K562 (cell line): ENCODE measurements around the gene INCA1. TPM values are rescaled to one million over a fixed set of nuclear protein-coding genes. Genes with fewer than 3 reads are reported as not detected.

Experiments used
- ATAC-seq: fragments of 200-7000 bp; cut with Tn5 transposase; 3 replicates; pipeline ENCODE4 v1.9.1; 2020; ENCODE audit warnings: moderate library complexity
- BruUV-seq: library from RNA; stranded (reverse); fragments of 400-500 nt; replicated peaks from 2 replicates; lab custom pipeline; 2021; lab: Mats Ljungman, UMichigan
- CTCF ChIA-PET: fragments of 300-600 bp; formaldehyde crosslinking; extraction: SDS; loops from one replicate; lab custom pipeline; 2021; ENCODE audit warnings: low intra/inter-chr PET ratio; lab: Yijun Ruan, JAX
- POLR2A ChIA-PET: fragments of 300-600, 350-650 bp; sonication (Branson Sonifier 250); formaldehyde crosslinking; extraction: SDS; loops from one replicate; lab custom pipeline; 2021; ENCODE audit warnings: antibody characterized with exemption, inconsistent platforms; lab: Yijun Ruan, JAX
- DNase-seq, 4 experiments: peaks; one replicate each; pipeline versions ENCODE4 v3.0.0 to v3.0.0-alpha.2; 2011 to 2018; ENCODE audit warnings: low spot score in 3 of 4, mixed read lengths in 3 of 4; ENCODE audit errors: extremely low read depth in 1 of 4
- FAIRE-seq: peaks from 2 replicates; lab custom pipeline; 2011; peaks lifted over from hg19 to GRCh38; lab: Jason Lieb, UNC
- H2AFZ ChIP-seq: 2 replicates; pipeline ENCODE4 v1.6.0; 2011; ENCODE audit warnings: low read depth, low read length, control low read depth, inconsistent platforms
- H3K27ac ChIP-seq: fragments of 200-600 bp; 3 replicates; pipeline ENCODE4 v1.8.0; 2011; ENCODE audit warnings: low read depth, mild to moderate bottlenecking, control low read depth, inconsistent platforms, low read length, moderate library complexity, mixed read lengths; ENCODE audit errors: extremely low read depth
- H3K27me3 ChIP-seq, 2 experiments: fragments of 300-600 bp in 1 of 2; 2 replicates in 1 of 2; 3 replicates in 1 of 2; pipeline versions ENCODE4 v1.6.0 to v1.8.0; 2011; ENCODE audit warnings: inconsistent platforms in 2 of 2, low read length in 2 of 2, mild to moderate bottlenecking in 1 of 2, mixed read lengths in 1 of 2, moderate library complexity in 1 of 2; ENCODE audit not compliant: control insufficient read depth in 2 of 2, insufficient read depth in 2 of 2
- H3K36me3 ChIP-seq: fragments of 300-600 bp; 3 replicates; pipeline ENCODE4 v1.8.0; 2011; ENCODE audit warnings: mild to moderate bottlenecking, low read length, inconsistent platforms; ENCODE audit not compliant: control insufficient read depth, insufficient read depth
- H3K4me1 ChIP-seq, 2 experiments: fragments of 200-600 bp in 1 of 2; replicated peaks in 1 of 2; 2 replicates in 1 of 2; 3 replicates in 1 of 2; pipeline versions ENCODE4 v1.5.1 to v1.8.0; 2011; ENCODE audit warnings: inconsistent platforms in 2 of 2, low read length in 2 of 2, mild to moderate bottlenecking in 1 of 2, mixed read lengths in 1 of 2, moderate library complexity in 1 of 2; ENCODE audit not compliant: control insufficient read depth in 2 of 2, insufficient read depth in 2 of 2
- H3K4me2 ChIP-seq: 2 replicates; pipeline ENCODE4 v1.6.1; 2011; ENCODE audit warnings: low read length, control low read depth, inconsistent platforms, mixed read lengths; ENCODE audit not compliant: insufficient read depth
- H3K4me3 ChIP-seq: fragments of 200-600 bp; sonication (generic), shearing (Covaris generic); 2 replicates; pipeline ENCODE4 v1.5.1; 2016; ENCODE audit warnings: control low read depth, inconsistent platforms
- H3K79me2 ChIP-seq: fragments of 200-600 bp; 3 replicates; pipeline ENCODE4 v1.8.0; 2011; ENCODE audit warnings: low read length, inconsistent platforms; ENCODE audit not compliant: control insufficient read depth, insufficient read depth
- H3K9ac ChIP-seq, 2 experiments: 2 replicates each; pipeline versions ENCODE4 v1.6.0 to v1.6.1; 2011; ENCODE audit warnings: low read depth in 2 of 2, low read length in 2 of 2, control low read depth in 1 of 2, inconsistent platforms in 1 of 2, mild to moderate bottlenecking in 1 of 2, mixed read lengths in 1 of 2; ENCODE audit not compliant: insufficient read depth in 1 of 2
- H3K9me1 ChIP-seq: one replicate; pipeline ENCODE4 v1.6.0; 2011; ENCODE audit warnings: inconsistent platforms, mild to moderate bottlenecking, low read length, moderate library complexity; ENCODE audit not compliant: control insufficient read depth, insufficient read depth
- H3K9me3 ChIP-seq: replicated peaks from 2 replicates; pipeline ENCODE4 v1.5.1; 2011; ENCODE audit warnings: low read depth, low read length, inconsistent platforms; ENCODE audit not compliant: control insufficient read depth, insufficient read depth
- H4K20me1 ChIP-seq: replicated peaks from 2 replicates; pipeline ENCODE4 v1.6.1; 2011; ENCODE audit warnings: low read length, inconsistent platforms, mixed read lengths; ENCODE audit not compliant: control insufficient read depth, insufficient read depth
- ATF3 ChIP-seq, 2 experiments: fragments of 450-650 bp in 1 of 2; sonication (generic) in 1 of 2; formaldehyde crosslinking in 1 of 2; IDR thresholded peaks in 1 of 2; conservative IDR thresholded peaks in 1 of 2; 2 replicates each; pipeline versions ENCODE4 v1.6.1 to v1.8.1; 2016 to 2023; ENCODE audit warnings: mild to moderate bottlenecking in 2 of 2, moderate library complexity in 2 of 2, inconsistent platforms in 1 of 2, missing genetic modification reagents in 1 of 2
- CBFA2T3 ChIP-seq: fragments of 450-650 bp; IDR thresholded peaks from 2 replicates; pipeline ENCODE4 v1.6.1; 2017
- CBX1 ChIP-seq: sonication (generic); IDR thresholded peaks from 2 replicates; pipeline ENCODE4 v1.6.1; 2016; ENCODE audit warnings: antibody characterized with exemption, low read depth, mild to moderate bottlenecking
- CHCHD3 ChIP-seq: fragments of 250-450 bp; sonication (Bioruptor Pico); IDR thresholded peaks from 2 replicates; pipeline ENCODE4 v2.1.2; 2022; ENCODE audit warnings: mild to moderate bottlenecking
- ESRRA ChIP-seq: fragments of 450-650 bp; IDR thresholded peaks from 2 replicates; pipeline ENCODE4 v1.6.1; 2014; ENCODE audit warnings: low read depth, mild to moderate bottlenecking, moderate library complexity, borderline replicate concordance
- HDAC1 ChIP-seq, 2 experiments: fragments of 450-650 bp; IDR thresholded peaks; 2 replicates each; pipeline ENCODE4 v1.6.1; 2016 to 2017; ENCODE audit warnings: inconsistent platforms in 1 of 2, mild to moderate bottlenecking in 1 of 2, moderate library complexity in 1 of 2
- RBM22 ChIP-seq: fragments of 200-400 bp; formaldehyde crosslinking; IDR thresholded peaks from 2 replicates; pipeline ENCODE4 v1.6.1; 2018; ENCODE audit warnings: low read length, low read depth; ENCODE audit not compliant: poor library complexity, severe bottlenecking
- RBM25 ChIP-seq: fragments of 200-400 bp; formaldehyde crosslinking; IDR thresholded peaks from 2 replicates; pipeline ENCODE4 v1.6.1; 2018; ENCODE audit warnings: low read length, low read depth, moderate library complexity; ENCODE audit not compliant: severe bottlenecking
- RUNX1 ChIP-seq: sonication (generic); IDR thresholded peaks from 2 replicates; pipeline ENCODE4 v1.6.1; 2016; ENCODE audit warnings: antibody characterized with exemption, low read depth
- TAF9B ChIP-seq: fragments of 450-650 bp; IDR thresholded peaks from 2 replicates; pipeline ENCODE4 v1.6.1; 2018; ENCODE audit warnings: mild to moderate bottlenecking; ENCODE audit not compliant: partially characterized antibody
- TAL1 ChIP-seq: fragments of 450-650 bp; IDR thresholded peaks from 2 replicates; pipeline ENCODE4 v1.6.1; 2016; ENCODE audit warnings: mild to moderate bottlenecking
- TCF3 ChIP-seq: sonication (generic); formaldehyde crosslinking; IDR thresholded peaks from 2 replicates; pipeline ENCODE4 v1.4.0; 2020; ENCODE audit warnings: mild to moderate bottlenecking, missing genetic modification reagents
- ZBTB26 ChIP-seq: fragments of 450-650 bp; formaldehyde crosslinking; IDR thresholded peaks from 2 replicates; pipeline ENCODE4 v1.4.0; 2022; ENCODE audit warnings: missing genetic modification characterization
- ZNF174 ChIP-seq: fragments of 250-450 bp; sonication (Bioruptor Pico); IDR thresholded peaks from 2 replicates; pipeline ENCODE4 v1.4.0; 2020; ENCODE audit warnings: mild to moderate bottlenecking
- ZNF778 ChIP-seq: fragments of 450-650 bp; formaldehyde crosslinking; IDR thresholded peaks from 2 replicates; pipeline ENCODE4 v1.4.0; 2020; ENCODE audit warnings: mild to moderate bottlenecking, moderate library complexity
- WGBS: fragments of 100-300 bp; shearing (Covaris generic); methylation state at CpG from one replicate; pipeline ENCODE4 v1.1.6; 2016; ENCODE audit warnings: low coverage, mixed read lengths; ENCODE audit not compliant: insufficient coverage; ENCODE audit errors: missing lambda C conversion rate; 5-methylcytosine and 5-hydroxymethylcytosine counted together
- in situ Hi-C: fragments of 300-500 bp; cut with MboI; formaldehyde crosslinking; loops from 4 replicates; pipeline ENCODE4 v1.15.0; 2018; ENCODE audit warnings: inconsistent platforms, mixed read lengths
- intact Hi-C: fragments of 100-400 bp; cut with micrococcal nuclease; formaldehyde crosslinking; loops from 2 replicates; pipeline ENCODE4 v1.14.2; 2022
- polyA plus RNA-seq, 8 experiments: library from polyadenylated mRNA; depleted of rRNA in 4 of 8; stranded (reverse) in 5 of 8; unstranded in 3 of 8; fragments of >200 nt; fragmentation: Nextera tagmentation in 2 of 8; fragmentation: Illumina TruSeq in 1 of 8; extraction: Ambion mirVana in 2 of 8; extraction: Trizol in 1 of 8; gene quantifications; 2 replicates each; pipeline versions ENCODE4 v1.2.1 to v1.2.3, GENCODE V29; 2011 to 2014; ENCODE audit warnings: inconsistent platforms in 1 of 8, missing spikeins in 1 of 8
- total RNA-seq, 7 experiments: library from RNA; depleted of rRNA in 6 of 7; stranded (reverse); fragments of >200 nt in 6 of 7; fragmentation: Illumina TruSeq in 2 of 7; extraction: Trizol in 2 of 7; gene quantifications; 2 replicates each; pipeline versions ENCODE4 v1.2.1 to v1.2.3, GENCODE V29; 2011 to 2021; ENCODE audit warnings: low replicate concordance in 1 of 7
- TF ChIP-seq, protein P1 (sequence below): sonication (generic); formaldehyde crosslinking; IDR thresholded peaks from 2 replicates; pipeline ENCODE4 v1.8.1; 2023; ENCODE audit warnings: mild to moderate bottlenecking, missing genetic modification reagents
- TF ChIP-seq, protein P2 (sequence below): sonication (generic); formaldehyde crosslinking; IDR thresholded peaks from 2 replicates; pipeline ENCODE4 v1.8.1; 2022; ENCODE audit warnings: missing genetic modification reagents

INCA1 gene
- total and polyA plus RNA-seq, 9 of the 15 experiments (the other 6 are each of a cell fraction or from before 2014, with no cell fraction given) = 0.08 to 0.50 (median 0.13) TPM; not detected in 4

GRCh38 chr17:4941319-4941610, 56.1 kb downstream of the INCA1 start:
- ChIA-PET CTCF (no interaction called here), POLR2A (interaction anchor here (0.6 to 2.4 kb wide), 3 partner anchors 15 to 26 kb away, joined by 3 to 7 read pairs (median 5); partner anchors contain the start of gene SPAG7)
- peaks cover 76% of the 10 kb centered on the region for H3K79me2 ChIP-seq
- peaks cover 74% of the 10 kb centered on the region for H3K36me3 ChIP-seq
- peaks cover 30 to 34% of the 10 kb centered on the region in 2 experiments; a peak in 4 of 5 replicates for H3K4me1 ChIP-seq
- DNase-seq (peak in 1 of 4 experiments; percentile 48), FAIRE-seq (no peak), ATAC-seq (no peak)
- H3K9ac ChIP-seq = peak overlapping the region; percentile 95 to 98
- H4K20me1 ChIP-seq = peaks cover 13% of the 10 kb centered on the region
- no peak overlapping the region for H2AFZ ChIP-seq
- in situ Hi-C loops = no loop called here
- H3K9me3 ChIP-seq = no peaks in the 10 kb centered on the region
- peak overlapping the region; percentile 96 for H3K4me2 ChIP-seq
- H3K9me1 ChIP-seq = no peaks in the 10 kb centered on the region
- BruUV-seq = no TSS peak
- WGBS = 2% methylated on average over 4 of the region's 4 CpGs
- H3K4me3 ChIP-seq = peak overlapping the region; percentile 96
- H3K27ac ChIP-seq = peak overlapping the region; percentile 90
- no peaks in the 10 kb centered on the region for H3K27me3 ChIP-seq
- intact Hi-C loops = no loop called here
- TF ChIP-seq TAF9B (no peak), ZNF778 (CRISPR knock-in tag) (no peak), TCF3 (CRISPR knock-in tag) (peak; percentile 29; the same call in 1 of the 2 replicates), CHCHD3 (no peak), RBM22 (no peak), RUNX1 (no peak), CBFA2T3 (peak; percentile 58), CBX1 (no peak), ZNF174 (CRISPR knock-in tag) (no peak), TAL1 (peak; percentile 28; the same call in 1 of the 2 replicates), ATF3 (IDR thresholded peaks at IDR 0.05) (no peak), ATF3 (CRISPR knock-in tag; conservative IDR thresholded peaks at IDR 0.05) (no peak), HDAC1 (IDR thresholded peaks at IDR 0.05) (no peak), RBM25 (peak; percentile 19), ESRRA (peak; percentile 23; the same call in 1 of the 2 replicates), ZBTB26 (no peak)
- TF ChIP-seq, protein P1, sequence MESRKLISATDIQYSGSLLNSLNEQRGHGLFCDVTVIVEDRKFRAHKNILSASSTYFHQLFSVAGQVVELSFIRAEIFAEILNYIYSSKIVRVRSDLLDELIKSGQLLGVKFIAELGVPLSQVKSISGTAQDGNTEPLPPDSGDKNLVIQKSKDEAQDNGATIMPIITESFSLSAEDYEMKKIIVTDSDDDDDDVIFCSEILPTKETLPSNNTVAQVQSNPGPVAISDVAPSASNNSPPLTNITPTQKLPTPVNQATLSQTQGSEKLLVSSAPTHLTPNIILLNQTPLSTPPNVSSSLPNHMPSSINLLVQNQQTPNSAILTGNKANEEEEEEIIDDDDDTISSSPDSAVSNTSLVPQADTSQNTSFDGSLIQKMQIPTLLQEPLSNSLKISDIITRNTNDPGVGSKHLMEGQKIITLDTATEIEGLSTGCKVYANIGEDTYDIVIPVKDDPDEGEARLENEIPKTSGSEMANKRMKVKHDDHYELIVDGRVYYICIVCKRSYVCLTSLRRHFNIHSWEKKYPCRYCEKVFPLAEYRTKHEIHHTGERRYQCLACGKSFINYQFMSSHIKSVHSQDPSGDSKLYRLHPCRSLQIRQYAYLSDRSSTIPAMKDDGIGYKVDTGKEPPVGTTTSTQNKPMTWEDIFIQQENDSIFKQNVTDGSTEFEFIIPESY = no peak
- TF ChIP-seq, protein P2, sequence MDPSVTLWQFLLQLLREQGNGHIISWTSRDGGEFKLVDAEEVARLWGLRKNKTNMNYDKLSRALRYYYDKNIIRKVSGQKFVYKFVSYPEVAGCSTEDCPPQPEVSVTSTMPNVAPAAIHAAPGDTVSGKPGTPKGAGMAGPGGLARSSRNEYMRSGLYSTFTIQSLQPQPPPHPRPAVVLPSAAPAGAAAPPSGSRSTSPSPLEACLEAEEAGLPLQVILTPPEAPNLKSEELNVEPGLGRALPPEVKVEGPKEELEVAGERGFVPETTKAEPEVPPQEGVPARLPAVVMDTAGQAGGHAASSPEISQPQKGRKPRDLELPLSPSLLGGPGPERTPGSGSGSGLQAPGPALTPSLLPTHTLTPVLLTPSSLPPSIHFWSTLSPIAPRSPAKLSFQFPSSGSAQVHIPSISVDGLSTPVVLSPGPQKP (CRISPR knock-in tag) = no peak
